ENCODE results near the gene SDS. TPM values are rescaled to one million over a fixed set of nuclear protein-coding genes. Genes with fewer than 3 reads are reported as not detected.

The SDS gene
- polyA plus RNA-seq, 3 donors = 0.89 to 2.3 (median 1.1) TPM

- Histone ChIP-seq H3K79me2 (ENCODE audit: insufficient read depth, low read length) (no peaks in the 10 kb centered on the region), H3K4me3 (replicated peaks in 1 of 3; ENCODE audit: low read depth in 2 of 3, low read length in 3 of 3) (no peak overlapping the region), H3K4me2 (replicated peaks; ENCODE audit: extremely low read depth, low read length, poor library complexity, severe bottlenecking) (no peak overlapping the region), H3K9ac (ENCODE audit: insufficient read depth, low read length, poor library complexity, severe bottlenecking) (no peak overlapping the region), H3K4me1 (ENCODE audit: control insufficient read depth in 1 of 2, insufficient read depth in 2 of 2, low read length in 2 of 2) (peaks cover 0 to 6% of the 10 kb centered on the region in 2 donors), H3K27ac (ENCODE audit: low read depth in 1 of 2, low read length in 2 of 2) (no peak overlapping the region), H3K9me3 (replicated peaks in 1 of 2; ENCODE audit: control insufficient read depth in 1 of 2, insufficient read depth in 1 of 2, low read length in 2 of 2) (no peaks in the 10 kb centered on the region), H2AFZ (ENCODE audit: insufficient read depth, low read depth, low read length, poor library complexity, severe bottlenecking) (no peak overlapping the region), H3K36me3 (replicated peaks in 1 of 2; ENCODE audit: control insufficient read depth in 1 of 2, insufficient read depth in 2 of 2, low read length in 2 of 2) (no peaks in the 10 kb centered on the region), H3K27me3 (ENCODE audit: control insufficient read depth in 2 of 2, insufficient read depth in 2 of 2, low read length in 2 of 2) (no peaks in the 10 kb centered on the region), H4K20me1 (ENCODE audit: insufficient read depth, low read length) (no peaks in the 10 kb centered on the region)
- H3K36me3 Mint-ChIP-seq = no peaks in the 10 kb centered on the region
- H3K9me3 Mint-ChIP-seq = peaks cover 0 to 8% (median 0%) of the 10 kb centered on the region in 7 donors
- no peak for TF ChIP-seq CTCF (IDR thresholded peaks at IDR 0.05)
- no peak for DNase-seq
- peak overlapping the region in 1 of 2 donors; percentile 5 for H3K4me3 Mint-ChIP-seq
- peaks cover 6 to 12% (median 6%) of the 10 kb centered on the region in 3 donors for H3K27me3 Mint-ChIP-seq (ENCODE audit: low read depth in 3 of 3)
- H3K4me1 Mint-ChIP-seq = peaks cover 16% of the 10 kb centered on the region
- peak overlapping the region in 1 of 7 donors; percentile 1 for H3K27ac Mint-ChIP-seq
- intact Hi-C loops (cut with micrococcal nuclease) = no loop called here
These were observed 52.6 kb downstream of the SDS start for GRCh38 chr12:113351089-113351488.

- no peak for DNase-seq
- Mint-ChIP-seq H3K27ac (peak overlapping the region in 1 of 7 donors; percentile 55), H3K27me3 (ENCODE audit: low read depth in 3 of 3) (peaks cover 4 to 10% (median 6%) of the 10 kb centered on the region in 3 donors), H3K9me3 (peaks cover 0 to 4% (median 0%) of the 10 kb centered on the region in 7 donors), H3K4me3 (no peak overlapping the region), H3K36me3 (no peaks in the 10 kb centered on the region), H3K4me1 (peaks cover 16% of the 10 kb centered on the region)
- no peaks in the 10 kb centered on the region for H3K9me3 ChIP-seq (replicated peaks in 1 of 2; ENCODE audit: control insufficient read depth in 1 of 2, insufficient read depth in 1 of 2, low read length in 2 of 2)
- H4K20me1 ChIP-seq (ENCODE audit: insufficient read depth, low read length) = no peaks in the 10 kb centered on the region
- H3K79me2 ChIP-seq (ENCODE audit: insufficient read depth, low read length) = no peaks in the 10 kb centered on the region
- no peak overlapping the region for H2AFZ ChIP-seq (ENCODE audit: insufficient read depth, low read depth, low read length, poor library complexity, severe bottlenecking)
- H3K4me3 ChIP-seq (replicated peaks in 1 of 3; ENCODE audit: low read depth in 2 of 3, low read length in 3 of 3) = no peak overlapping the region
- no peak overlapping the region for H3K27ac ChIP-seq (ENCODE audit: low read depth in 1 of 2, low read length in 2 of 2)
- 88% methylated on average over 12 of the region's 19 CpGs for WGBS (ENCODE audit: insufficient coverage)
- TF ChIP-seq CTCF (IDR thresholded peaks at IDR 0.05) = no peak
- H3K4me2 ChIP-seq (replicated peaks; ENCODE audit: extremely low read depth, low read length, poor library complexity, severe bottlenecking) = no peak overlapping the region
- H3K36me3 ChIP-seq (replicated peaks in 1 of 2; ENCODE audit: control insufficient read depth in 1 of 2, insufficient read depth in 2 of 2, low read length in 2 of 2) = no peaks in the 10 kb centered on the region
- no peak overlapping the region for H3K9ac ChIP-seq (ENCODE audit: insufficient read depth, low read length, poor library complexity, severe bottlenecking)
- H3K4me1 ChIP-seq (ENCODE audit: control insufficient read depth in 1 of 2, insufficient read depth in 2 of 2, low read length in 2 of 2) = peaks cover 0 to 7% of the 10 kb centered on the region in 2 donors
- intact Hi-C loops (cut with micrococcal nuclease) = no loop called here
- no peaks in the 10 kb centered on the region for H3K27me3 ChIP-seq (ENCODE audit: control insufficient read depth in 2 of 2, insufficient read depth in 2 of 2, low read length in 2 of 2)
These were observed 54.7 kb downstream of the SDS start for GRCh38 chr12:113348849-113349536.

All from CD14-positive monocyte (primary cell).